Glutamatergic neuron (in vitro differentiated cells): ENCODE measurements around the gene MAP7D3. TPM values are rescaled to one million over a fixed set of nuclear protein-coding genes. Genes with fewer than 3 reads are reported as not detected.
"Not testable (repeated sequence)": the region's sequence is repeated elsewhere in the genome, so short reads cannot be mapped to it uniquely, and the experiment has no call there.

ENCODE experiments used
- DNase-seq: peaks from one replicate; pipeline ENCODE4 v3.0.0; 2022
- H3K27ac Mint-ChIP-seq: one replicate; pipeline ENCODE4 v1.8.0; 2020; ENCODE audit warnings: mild to moderate bottlenecking, mixed read lengths, inconsistent platforms; ENCODE audit not compliant: unreplicated experiment
- H3K27me3 Mint-ChIP-seq: one replicate; pipeline ENCODE4 v1.8.0; 2020; ENCODE audit warnings: mild to moderate bottlenecking, moderate library complexity, mixed read lengths, inconsistent platforms; ENCODE audit not compliant: unreplicated experiment
- H3K36me3 Mint-ChIP-seq: one replicate; pipeline ENCODE4 v1.8.0; 2020; ENCODE audit warnings: mild to moderate bottlenecking, mixed read lengths, inconsistent platforms; ENCODE audit not compliant: unreplicated experiment
- H3K4me1 Mint-ChIP-seq: one replicate; pipeline ENCODE4 v1.8.0; 2020; ENCODE audit warnings: mild to moderate bottlenecking, low read depth, mixed read lengths, inconsistent platforms; ENCODE audit not compliant: unreplicated experiment
- H3K4me3 Mint-ChIP-seq: one replicate; pipeline ENCODE4 v1.8.0; 2020; ENCODE audit warnings: mild to moderate bottlenecking, mixed read lengths, inconsistent platforms; ENCODE audit not compliant: unreplicated experiment
- H3K9me3 Mint-ChIP-seq: one replicate; pipeline ENCODE4 v1.8.0; 2020; ENCODE audit warnings: mild to moderate bottlenecking, moderate library complexity, mixed read lengths, inconsistent platforms; ENCODE audit not compliant: unreplicated experiment
- CTCF ChIP-seq: fragments of 200-600 bp; sonication (generic); IDR thresholded peaks from one replicate; pipeline ENCODE4 v1.5.0; 2021; ENCODE audit not compliant: partially characterized antibody, unreplicated experiment
- long read RNA-seq: library from polyadenylated mRNA; unstranded; transcript quantifications from one replicate; pipeline ENCODE4 v2.0.0, GENCODE V29; 2020; ENCODE audit not compliant: unreplicated experiment
- total RNA-seq: library from RNA; stranded (reverse); fragmentation: NEBNext Ultra II Directional; extraction: Animal tissue kit (Norgen Biotek cat#: 25700); gene quantifications from one replicate; pipeline ENCODE4 v1.2.1, GENCODE V29; 2021; ENCODE audit not compliant: unreplicated experiment

Gene MAP7D3
- 4.6 TPM for total RNA-seq
- long read RNA-seq, partial matches to known transcripts, result 4 of 5 reads
- long read RNA-seq, other reads (novel, unspliced or antisense), result 1 of 5 reads

- Mint-ChIP-seq H3K4me1 (peaks cover 3% of the 10 kb centered on the region), H3K27me3 (no peaks in the 10 kb centered on the region), H3K4me3 (peak within 1 kb of the TSS; percentile 87), H3K9me3 (no peaks in the 10 kb centered on the region), H3K27ac (no peak within 1 kb of the TSS), H3K36me3 (no peaks in the 10 kb centered on the region)
- peak; percentile 58 for DNase-seq
- no peak for TF ChIP-seq CTCF
These were observed at the start of gene MAP7D3 for GRCh38 chrX:136251041-136251991. TSS of gene MAP7D3 (minus strand) at chrX:136251400. CDS start at chrX:136251358, 42 bp downstream.

GRCh38 chrX:136300721-136301120 lies 49.5 kb upstream of the MAP7D3 start, which contains the start of gene ADGRG4:
TSS of gene ADGRG4 (plus strand) at chrX:136300963. CDS start at chrX:136308778, 7,815 bp downstream.
- not testable (repeated sequence) for DNase-seq, H3K36me3 Mint-ChIP-seq, H3K27ac Mint-ChIP-seq, H3K4me3 Mint-ChIP-seq, H3K27me3 Mint-ChIP-seq, H3K4me1 Mint-ChIP-seq, H3K9me3 Mint-ChIP-seq

GRCh38 chrX:136295380-136295779 lies 44.2 kb upstream of the MAP7D3 start:
- no peak for TF ChIP-seq CTCF
- Mint-ChIP-seq H3K36me3 (no peaks in the 10 kb centered on the region), H3K27me3 (no peaks in the 10 kb centered on the region), H3K9me3 (no peaks in the 10 kb centered on the region), H3K4me3 (no peak overlapping the region), H3K27ac (no peak overlapping the region), H3K4me1 (no peaks in the 10 kb centered on the region)
- DNase-seq, result no peak

GRCh38 chrX:136292656-136293055 lies 41.5 kb upstream of the MAP7D3 start:
- Mint-ChIP-seq H3K9me3 (no peaks in the 10 kb centered on the region), H3K36me3 (no peaks in the 10 kb centered on the region), H3K27me3 (no peaks in the 10 kb centered on the region), H3K4me3 (no peak overlapping the region), H3K27ac (no peak overlapping the region), H3K4me1 (no peaks in the 10 kb centered on the region)
- TF ChIP-seq CTCF, result no peak
- no peak for DNase-seq

- Mint-ChIP-seq H3K36me3 (no peaks in the 10 kb centered on the region), H3K4me1 (no peaks in the 10 kb centered on the region), H3K9me3 (no peaks in the 10 kb centered on the region), H3K4me3 (no peak overlapping the region), H3K27ac (no peak overlapping the region), H3K27me3 (no peaks in the 10 kb centered on the region)
- DNase-seq, result no peak
- no peak for TF ChIP-seq CTCF
These were observed 40.6 kb upstream of the MAP7D3 start for GRCh38 chrX:136291824-136292223.

GRCh38 chrX:136286375-136286774 lies 35.2 kb upstream of the MAP7D3 start:
- not testable (repeated sequence) for H3K27me3 Mint-ChIP-seq, H3K36me3 Mint-ChIP-seq, H3K27ac Mint-ChIP-seq, H3K4me3 Mint-ChIP-seq, H3K4me1 Mint-ChIP-seq, DNase-seq, H3K9me3 Mint-ChIP-seq
